Stimulated activated CD8-positive, alpha-beta memory T cell treated with anti-CD3 and anti-CD28 coated beads, Interleukin-12 subunit alpha, Interleukin-12 subunit beta, amount 100 ng/mL, for 1 hour (primary cell): ENCODE measurements around the gene NADK2.
"Not testable (repeated sequence)": the region's sequence is repeated elsewhere in the genome, so short reads cannot be mapped to it uniquely, and the experiment has no call there.

Experiments
- DNase-seq: peaks from one replicate; pipeline ENCODE4 v3.0.0-alpha.2; 2020; ENCODE audit warnings: low read depth

NADK2 gene

DNA sequence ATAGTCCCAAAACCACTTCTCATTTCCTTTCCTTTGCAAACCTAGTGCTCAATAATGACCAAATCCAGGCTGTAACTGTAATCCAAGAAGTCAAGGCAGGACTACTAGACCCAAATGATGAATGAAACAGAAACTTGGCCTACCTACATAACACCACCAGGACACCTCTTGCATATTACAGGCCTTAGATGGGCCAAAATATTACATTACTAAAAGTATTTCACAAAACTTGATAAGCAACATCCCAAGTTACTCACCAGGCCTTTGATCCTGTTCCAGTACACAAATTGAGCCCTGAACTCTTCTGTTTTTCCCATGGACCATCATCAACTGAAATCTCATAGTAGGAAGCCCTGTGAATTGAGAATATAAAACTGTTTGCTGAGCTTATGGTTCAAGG, 34.8 kb downstream of the NADK2 start:
- no peak for DNase-seq

DNA sequence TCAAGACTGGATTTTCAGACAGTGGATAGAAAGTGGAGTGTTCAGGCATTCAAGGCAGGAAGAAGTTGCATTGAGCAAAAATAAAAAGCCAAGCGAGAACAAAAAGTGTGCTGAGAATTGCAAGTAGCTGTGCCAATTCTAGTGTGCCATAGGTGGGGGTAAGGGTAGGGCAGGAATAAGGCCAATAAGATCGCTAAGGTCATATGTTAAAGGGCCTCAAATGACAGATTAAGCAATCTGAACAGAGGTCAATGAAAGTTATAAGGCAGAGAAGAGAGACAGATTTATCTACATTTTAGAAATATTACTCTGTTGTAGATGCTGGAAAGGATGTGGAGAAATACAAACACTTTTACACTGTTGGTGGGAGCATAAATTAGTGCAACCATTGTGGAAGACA, 36.4 kb downstream of the NADK2 start:
- DNase-seq, result no peak

GRCh38 chr5:36202521-36202961, 39.2 kb downstream of the NADK2 start:
- DNase-seq, result no peak

GRCh38 chr5:36200513-36200912, 41.2 kb downstream of the NADK2 start:
- no peak for DNase-seq

DNA sequence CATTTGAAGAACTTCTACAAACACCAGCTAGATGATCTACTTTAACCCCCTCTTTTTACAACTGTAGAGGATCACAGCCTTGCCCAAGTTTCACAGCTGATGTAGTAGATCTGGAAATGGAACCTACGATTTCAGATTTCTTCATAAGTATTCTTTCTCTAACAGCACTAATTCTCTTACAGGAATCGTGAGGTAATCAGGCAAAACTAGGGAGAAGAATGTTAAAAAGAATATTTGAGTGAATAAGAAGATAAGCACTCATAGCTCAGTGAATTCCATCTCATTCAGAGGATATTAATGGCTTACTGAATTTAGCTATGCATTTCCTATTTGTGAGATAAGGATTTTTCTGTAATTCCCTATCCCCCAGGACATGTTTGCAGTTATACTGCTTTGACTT, 42.1 kb downstream of the NADK2 start:
- DNase-seq, result no peak

DNA sequence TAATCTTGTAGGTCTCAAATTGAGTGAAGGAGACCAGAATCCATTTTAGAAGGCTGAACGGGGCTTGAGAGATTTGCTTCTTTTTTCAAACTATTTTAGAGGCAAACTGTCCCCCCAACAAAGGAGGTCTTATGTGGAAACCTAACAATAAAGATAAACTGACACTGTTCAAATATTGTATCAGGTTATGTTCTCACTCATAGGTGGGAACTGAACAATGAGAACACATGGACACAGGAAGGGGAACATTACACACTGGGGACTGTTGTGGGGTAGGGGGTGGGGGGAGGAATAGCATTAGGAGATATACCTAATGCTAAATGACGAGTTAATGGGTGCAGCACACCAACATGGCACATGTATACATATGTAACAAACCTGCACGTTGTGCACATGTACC, 42.9 kb downstream of the NADK2 start:
- DNase-seq, result not testable (repeated sequence)

DNA sequence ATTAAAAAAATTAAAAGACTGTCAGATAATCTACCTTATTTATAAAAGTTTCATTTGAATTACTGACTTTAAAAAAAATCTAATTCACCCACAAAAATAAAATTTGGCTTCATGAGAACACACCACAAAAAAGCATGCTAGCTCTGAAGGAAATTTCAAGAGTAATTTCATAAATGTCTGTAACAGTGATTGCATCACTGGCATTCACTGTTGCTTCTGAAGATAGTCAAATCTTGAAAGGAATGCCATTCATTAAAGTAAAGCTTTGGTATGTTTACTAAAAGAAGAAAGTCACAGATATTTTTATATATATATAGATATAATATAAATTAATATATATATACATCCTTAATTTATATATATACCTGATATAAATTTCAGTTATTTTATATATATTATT, 43.4 kb downstream of the NADK2 start:
- no peak for DNase-seq

DNA sequence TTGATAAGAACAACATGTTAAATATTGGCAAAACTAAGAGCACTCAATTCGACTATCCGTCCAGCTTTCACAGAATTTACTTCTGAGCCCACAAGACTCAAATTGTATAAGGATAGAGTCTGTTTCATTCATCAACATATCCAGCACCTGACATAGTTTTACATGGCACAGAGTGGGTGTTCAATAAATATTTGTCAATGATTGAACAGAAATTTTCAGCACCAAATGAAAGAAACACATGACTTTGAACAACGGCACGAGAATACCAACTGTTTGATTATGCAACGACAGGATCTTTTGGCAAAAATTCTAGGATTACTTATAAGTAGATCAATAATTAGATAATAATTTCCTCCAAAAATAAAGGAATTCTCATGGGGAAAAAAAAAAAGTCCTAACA, 48.0 kb downstream of the NADK2 start:
- DNase-seq, result no peak

DNA sequence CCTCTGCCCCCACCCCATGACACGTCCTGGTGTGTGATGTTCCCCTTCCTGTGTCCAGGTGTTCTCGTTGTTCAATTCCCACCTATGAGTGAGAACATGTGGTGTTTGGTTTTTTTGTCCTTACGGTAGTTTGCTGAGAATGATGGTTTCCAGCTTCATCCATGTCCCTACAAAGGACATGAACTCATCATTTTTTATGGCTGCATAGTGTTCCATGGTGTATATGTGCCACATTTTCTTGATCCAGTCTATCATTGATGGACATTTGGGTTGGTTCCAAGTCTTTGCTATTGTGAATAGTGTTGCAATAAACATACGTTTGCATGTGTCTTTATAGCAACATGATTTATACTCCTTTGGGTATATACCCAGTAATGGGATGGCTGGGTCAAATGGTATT, 57.3 kb downstream of the NADK2 start:
- not testable (repeated sequence) for DNase-seq

- DNase-seq, result no peak
Measured at GRCh38 chr5:36181774-36182173, 60.0 kb downstream of the NADK2 start.

DNA sequence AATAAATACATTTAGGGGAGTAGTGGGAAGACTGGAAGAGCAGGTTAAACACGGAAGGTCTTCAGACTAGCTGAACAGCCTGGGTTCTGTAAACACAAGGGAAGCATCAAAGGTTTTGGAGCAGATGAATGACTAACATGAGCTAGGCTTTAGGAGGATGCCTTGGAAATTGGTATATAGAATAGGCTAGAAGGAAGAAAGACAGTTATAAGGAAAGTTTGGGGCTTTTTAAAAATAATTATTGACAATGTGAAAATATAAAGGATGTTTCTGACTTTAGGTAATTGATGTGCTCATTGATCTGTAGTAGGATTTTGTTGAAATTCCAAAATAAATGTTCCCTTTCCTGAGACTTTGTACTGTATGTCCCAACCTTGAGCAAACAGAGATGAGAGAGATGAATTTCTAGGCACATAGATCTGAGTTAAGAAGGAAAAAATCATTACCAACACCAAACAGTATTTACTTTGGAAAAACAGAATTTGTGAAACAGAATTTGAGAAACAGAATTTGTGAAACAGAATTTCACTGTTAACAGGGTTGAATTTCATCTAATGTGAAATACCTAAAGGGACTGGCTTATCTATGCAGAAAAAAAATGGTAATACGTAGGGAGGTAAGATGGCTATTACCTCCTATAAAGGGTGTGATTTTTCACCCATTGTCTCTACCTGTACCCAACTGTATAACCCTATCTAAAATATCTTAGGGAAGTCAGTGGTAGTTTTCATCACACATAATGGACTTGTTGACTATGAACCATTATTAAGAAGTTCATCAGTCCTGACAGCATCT, 61.0 kb downstream of the NADK2 start:
- DNase-seq, result no peak

- no peak for DNase-seq
Measured at GRCh38 chr5:36179950-36180349, 61.8 kb downstream of the NADK2 start.

- no peak for DNase-seq
Measured at GRCh38 chr5:36178524-36178890, 63.2 kb downstream of the NADK2 start.

- DNase-seq, result no peak
Measured at GRCh38 chr5:36177715-36178523, 63.8 kb downstream of the NADK2 start.

DNA sequence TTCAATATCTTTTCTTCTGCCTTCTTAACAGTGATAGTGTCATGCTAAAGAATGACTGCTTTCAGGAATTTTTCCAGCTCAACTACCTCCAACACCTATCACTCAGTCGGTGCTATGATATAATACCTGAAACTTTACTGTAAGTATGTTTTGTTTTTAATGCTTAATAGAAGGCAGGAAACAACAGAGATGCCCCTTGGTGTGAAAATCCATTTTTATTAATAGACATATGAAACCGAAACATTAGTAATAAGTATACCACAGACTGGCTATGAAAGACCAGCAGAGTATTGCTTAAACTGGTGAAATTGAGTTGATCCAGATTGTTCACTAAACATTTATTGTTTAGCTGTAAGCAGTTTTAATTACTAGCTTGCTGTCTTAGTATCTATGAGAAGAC, 64.6 kb downstream of the NADK2 start:
- no peak for DNase-seq

DNA sequence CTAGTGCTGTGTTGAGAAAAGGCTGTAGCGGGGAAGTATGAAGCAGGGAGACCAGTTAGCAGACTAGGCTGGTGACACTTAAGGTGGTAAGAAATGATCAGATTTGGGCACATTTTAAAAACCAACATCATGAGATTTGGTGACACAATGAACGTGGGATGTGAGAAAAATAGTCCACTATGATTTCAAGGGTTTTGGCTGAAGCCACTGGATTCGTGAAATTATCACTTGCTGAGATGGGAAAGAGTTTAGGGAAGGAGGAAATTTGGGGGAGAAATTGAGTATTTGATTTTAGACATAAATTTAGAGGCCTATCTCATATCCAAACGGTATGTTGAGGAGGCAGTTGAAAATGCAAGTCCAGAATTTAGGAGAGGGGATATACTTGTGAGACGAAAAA, 66.7 kb downstream of the NADK2 start:
- DNase-seq, result no peak

DNA sequence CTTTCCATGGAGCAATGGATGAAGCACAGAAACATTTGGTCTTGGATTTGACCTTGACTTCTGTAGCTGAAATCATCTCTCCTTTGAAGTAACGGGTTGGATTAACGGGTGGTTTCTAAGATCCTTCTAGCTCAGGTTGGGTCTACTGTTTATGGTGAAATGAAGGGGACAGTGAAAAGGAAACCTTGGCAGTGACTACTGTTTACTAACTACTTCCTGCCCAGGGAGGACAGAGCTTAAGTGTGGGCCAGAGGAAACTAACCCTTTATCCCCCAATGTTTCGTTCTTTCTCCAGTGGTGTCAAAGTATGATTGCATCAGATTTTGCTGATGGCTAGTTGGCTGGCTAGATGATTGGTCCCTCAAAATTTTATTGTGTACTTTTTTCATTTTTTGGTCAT, 67.6 kb downstream of the NADK2 start:
- no peak for DNase-seq

GRCh38 chr5:36173426-36173825, 68.3 kb downstream of the NADK2 start:
- no peak for DNase-seq

DNA sequence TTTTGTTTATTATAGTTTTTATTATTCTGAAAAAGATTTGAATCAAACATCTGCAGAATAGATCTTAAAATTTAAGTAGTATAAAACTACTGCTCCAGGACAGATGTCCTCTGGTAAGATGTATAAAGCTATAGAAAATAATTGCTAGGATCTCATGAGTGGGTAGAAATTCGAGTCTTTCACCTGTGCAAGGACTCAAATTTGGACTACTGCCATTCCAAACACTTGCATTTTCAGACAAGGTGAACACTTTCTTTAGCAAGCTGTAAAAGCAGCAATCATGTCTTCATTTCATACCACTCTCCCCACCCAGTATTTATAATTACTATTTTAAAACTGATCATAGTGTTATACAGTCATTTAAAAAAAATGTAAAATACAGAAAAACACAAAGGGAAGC, 69.1 kb downstream of the NADK2 start:
- no peak for DNase-seq

GRCh38 chr5:36170832-36171424, 70.8 kb downstream of the NADK2 start:
- DNase-seq, result no peak

GRCh38 chr5:36168737-36169136, 73.0 kb downstream of the NADK2 start:
- no peak for DNase-seq

DNA sequence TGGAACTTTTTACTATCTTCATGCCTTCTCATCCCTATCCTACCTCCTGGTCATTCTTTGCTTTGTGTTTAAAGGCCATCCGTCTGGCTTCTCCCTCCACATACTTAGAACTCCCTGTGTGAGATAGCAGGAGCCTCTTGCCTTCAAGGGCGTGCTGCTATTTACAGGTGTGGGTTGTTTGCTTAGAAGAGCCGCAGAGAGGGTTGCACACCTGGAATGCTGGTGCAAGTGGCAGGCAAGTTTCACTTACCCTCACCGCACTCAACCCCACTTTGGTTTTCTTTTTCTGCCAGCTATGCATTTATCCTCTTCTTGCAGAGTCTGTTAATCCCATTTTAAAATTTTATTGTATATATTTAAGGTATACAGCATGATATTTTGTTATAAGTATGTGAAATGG, 77.3 kb downstream of the NADK2 start:
- no peak for DNase-seq

DNA sequence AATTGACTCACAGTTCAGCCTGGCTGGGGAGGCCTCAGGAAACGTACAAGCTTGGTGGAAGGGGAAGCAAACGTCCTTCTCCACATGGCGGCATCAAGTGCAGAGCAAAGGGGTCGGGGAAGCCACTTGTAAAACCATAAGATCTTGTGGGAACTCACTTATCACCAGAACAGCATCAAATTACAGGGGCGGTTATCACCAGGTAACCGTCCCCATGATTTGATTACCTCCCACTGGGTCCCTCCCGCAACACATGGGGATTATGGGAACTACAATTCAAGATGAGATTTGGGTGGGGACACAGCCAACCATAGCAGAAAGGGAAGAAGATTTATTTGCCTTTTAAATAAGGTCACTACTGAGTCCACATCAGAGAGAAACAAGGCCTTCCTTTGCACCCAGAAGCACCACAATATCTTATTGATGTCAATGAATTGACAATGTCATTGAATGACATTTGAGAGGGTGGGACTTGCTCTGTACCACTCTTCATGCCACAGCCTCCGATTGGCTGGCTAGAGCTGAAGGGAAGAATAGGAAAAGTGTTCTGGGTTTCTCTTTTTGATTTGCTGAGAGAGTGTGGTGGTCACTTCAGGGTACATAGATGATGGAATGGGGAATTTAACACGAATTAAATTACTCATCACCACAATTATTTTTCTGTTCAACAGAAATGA, 78.8 kb downstream of the NADK2 start:
- DNase-seq, result no peak
